Hematopoietic multipotent progenitor cell treated with erythropoietin and hydrocortisone succinate and interleukin-3 and kit ligand, for 17 days (in vitro differentiated cells): Measurements from ENCODE around the gene RSRC2.
A peak's percentile ranks its signal among the peaks of the same experiment; 100 is the strongest.
"Not testable (repeated sequence)": the region's sequence is repeated elsewhere in the genome, so short reads cannot be mapped to it uniquely, and the experiment has no call there.

Experiments used
- DNase-seq: peaks from one replicate; pipeline ENCODE4 v3.0.0-alpha.2; 2015; ENCODE audit warnings: low spot score

Gene RSRC2

DNA sequence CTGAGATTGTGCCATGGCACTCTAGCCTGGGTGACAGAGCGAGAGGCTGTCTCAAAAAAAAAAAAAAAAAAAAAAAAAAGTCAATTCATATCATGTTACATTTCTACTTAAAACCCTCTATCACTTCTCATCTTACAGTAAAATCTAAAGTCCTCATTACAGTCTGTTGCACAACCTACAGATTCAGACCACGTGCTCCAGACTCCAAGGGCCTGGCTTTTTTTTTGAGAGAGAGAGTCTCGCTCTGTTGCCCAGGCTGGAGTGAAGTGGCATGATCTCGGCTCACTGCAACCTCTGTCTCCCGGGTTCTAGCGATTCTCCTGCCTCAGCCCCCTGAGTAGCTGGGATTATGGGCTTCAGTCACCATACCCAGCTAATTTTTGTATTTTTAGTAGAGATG is 40.4 kb downstream of the RSRC2 start:
- not testable (repeated sequence) for DNase-seq

- not testable (repeated sequence) for DNase-seq
These were observed 42.4 kb downstream of the RSRC2 start for GRCh38 chr12:122484385-122484784.

DNA sequence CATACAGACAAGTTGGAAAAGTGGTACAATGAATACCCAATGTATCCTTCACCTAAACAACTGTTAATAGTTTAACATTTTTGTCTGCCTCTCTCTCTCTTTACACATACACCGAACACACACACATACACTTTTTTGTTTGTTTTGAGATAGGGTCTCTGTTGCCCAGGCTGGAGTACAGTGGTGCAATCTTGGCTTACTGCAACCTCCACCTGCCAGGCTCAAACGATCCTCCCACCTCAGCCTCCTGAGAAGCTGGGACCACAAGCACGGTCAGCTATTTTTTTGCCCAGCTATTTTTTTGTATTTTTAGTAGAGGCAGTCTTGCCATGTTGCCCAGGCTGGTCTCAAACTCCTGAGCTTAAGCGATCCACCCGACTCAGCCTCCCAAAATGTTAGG is 42.8 kb downstream of the RSRC2 start:
- no peak for DNase-seq

GRCh38 chr12:122481861-122482260 is 44.9 kb downstream of the RSRC2 start:
- no peak for DNase-seq

GRCh38 chr12:122480753-122481152 is 46.0 kb downstream of the RSRC2 start:
- DNase-seq: no peak

- DNase-seq: no peak
These were observed 52.4 kb downstream of the RSRC2 start for GRCh38 chr12:122474324-122474716.

DNA sequence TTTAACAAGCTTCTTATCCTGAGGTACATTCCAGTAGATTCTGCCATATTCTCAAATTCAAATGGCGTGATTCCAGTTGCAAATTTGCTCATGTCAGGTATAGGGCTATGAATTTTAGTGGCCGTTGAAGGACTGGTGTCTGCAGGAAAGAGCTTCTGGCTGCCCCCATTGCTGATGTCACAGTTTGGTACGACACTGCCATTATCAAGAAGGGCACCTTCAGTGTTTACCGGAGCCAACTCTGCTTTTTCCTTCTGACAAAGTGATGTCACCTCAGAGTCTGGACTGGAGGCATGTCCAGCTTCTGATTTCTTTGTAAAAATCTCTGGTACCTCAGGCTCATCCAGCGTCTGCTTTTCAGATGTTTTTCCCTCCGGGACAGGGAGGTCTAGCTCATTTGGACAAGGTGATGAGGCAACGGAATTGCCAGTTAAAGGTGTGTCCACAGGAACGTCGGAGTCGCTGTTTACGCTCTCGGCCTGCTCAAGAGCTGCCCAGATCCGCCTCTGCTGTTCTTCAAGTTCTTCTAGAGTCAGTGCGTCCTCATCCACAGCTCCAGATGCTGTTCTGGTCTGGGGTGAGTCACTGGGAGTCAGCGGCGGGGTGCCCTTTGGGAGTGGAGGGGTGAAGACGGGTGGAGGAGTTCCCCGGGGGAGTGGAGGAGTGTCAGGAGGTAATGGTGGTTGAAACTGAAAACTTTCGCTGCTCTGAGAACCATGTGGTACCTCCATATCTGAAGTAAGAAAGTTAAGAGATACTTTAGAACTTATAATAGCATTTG is 53.0 kb downstream of the RSRC2 start:
- DNase-seq: no peak

DNA sequence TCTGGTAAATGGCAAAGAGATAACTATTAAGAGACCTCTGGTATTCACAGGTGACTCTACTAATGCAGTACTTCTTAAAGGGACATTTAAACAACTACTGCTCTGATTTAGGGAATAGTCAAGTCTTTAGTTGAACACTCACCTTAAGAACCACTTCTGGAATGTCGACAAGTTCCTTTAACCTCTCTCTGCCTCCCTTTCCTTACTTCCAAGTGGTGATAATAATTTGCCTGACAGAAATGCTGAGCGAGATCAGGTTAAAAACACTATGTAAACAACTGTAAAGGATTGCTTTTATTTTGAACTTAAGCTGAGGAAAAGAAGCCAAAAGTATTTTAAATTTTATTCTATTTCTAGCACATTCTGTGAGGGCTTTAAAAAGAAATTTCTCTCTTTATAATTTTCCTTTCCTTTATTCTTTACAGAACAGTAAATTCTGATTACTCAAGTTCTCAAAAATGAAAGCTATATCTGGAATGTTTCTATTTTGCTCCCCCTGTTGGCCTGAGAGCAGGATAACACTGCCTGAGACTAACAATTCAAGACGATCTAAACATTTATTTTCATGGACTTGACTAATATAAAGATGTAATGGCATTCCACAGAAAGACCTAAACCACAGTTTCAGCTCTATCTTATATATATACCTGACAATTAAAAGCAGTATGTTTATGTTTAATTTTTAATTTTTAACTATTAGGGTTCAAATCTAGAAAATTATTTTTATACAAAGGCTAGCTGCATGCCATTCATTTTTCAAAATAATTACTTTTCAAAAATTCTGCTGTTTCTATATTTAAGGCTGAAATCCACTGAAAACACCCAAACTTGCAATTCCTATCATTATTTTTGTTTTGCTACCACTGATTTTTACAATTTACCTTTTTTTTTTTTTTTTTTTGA is 55.2 kb downstream of the RSRC2 start:
- peak; percentile 84 for DNase-seq

DNA sequence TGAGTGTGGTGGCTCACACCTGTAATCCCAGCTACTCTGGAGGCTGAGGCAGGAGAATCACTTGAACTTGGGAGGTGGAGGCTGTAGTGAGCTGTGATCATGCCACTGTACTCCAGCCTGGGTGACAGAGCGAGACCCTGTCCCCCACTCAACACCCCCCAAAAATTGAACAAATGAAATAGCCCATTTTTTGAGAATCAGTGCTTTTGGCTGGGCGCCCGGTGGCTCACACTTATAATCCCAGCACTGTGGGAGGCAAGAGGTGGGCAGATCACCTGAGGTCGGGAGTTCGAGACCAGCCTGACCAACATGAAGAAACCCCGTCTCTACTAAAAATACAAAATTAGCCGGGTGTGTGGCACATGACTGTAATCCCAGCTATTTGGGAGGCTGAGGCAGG is 56.2 kb downstream of the RSRC2 start:
- not testable (repeated sequence) for DNase-seq

DNA sequence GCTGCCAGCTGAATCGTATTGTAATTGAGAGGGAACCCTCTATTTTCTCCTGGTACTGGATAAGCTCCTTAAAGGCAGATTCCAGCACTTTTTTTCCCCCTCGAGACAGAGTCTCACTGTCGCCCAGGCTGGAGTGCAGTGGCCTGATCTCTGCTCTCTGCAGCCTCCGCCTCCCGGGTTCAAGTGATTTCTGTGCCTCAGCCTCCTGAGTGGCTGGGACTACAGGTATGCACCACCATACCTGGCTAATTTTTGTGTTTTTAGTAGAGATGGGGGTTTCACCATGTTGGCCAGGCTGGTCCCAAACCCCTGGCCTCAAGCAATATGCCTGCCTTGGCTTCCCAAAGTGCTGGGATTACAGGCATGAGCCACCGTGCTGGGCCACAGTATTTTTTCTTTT is 56.9 kb downstream of the RSRC2 start:
- DNase-seq: not testable (repeated sequence)

DNA sequence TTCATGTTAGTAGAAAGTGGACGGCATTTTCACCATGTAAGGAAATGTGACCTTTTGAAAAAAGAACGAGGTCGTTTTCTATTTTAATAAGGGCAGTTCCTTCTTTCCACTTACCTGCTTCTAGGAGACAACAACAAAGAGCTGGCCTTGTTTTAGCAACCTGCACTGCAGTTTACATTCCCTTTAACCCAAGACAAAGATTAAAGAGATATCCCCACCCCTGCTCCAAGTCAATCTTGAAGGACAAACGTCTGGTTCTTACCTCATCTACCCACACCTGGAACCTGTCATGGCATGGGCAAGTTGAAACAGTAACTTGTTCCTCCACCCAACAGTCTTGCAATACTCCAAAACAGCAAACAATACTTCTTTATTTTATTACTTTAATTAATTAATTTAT is 58.8 kb downstream of the RSRC2 start:
- no peak for DNase-seq

DNA sequence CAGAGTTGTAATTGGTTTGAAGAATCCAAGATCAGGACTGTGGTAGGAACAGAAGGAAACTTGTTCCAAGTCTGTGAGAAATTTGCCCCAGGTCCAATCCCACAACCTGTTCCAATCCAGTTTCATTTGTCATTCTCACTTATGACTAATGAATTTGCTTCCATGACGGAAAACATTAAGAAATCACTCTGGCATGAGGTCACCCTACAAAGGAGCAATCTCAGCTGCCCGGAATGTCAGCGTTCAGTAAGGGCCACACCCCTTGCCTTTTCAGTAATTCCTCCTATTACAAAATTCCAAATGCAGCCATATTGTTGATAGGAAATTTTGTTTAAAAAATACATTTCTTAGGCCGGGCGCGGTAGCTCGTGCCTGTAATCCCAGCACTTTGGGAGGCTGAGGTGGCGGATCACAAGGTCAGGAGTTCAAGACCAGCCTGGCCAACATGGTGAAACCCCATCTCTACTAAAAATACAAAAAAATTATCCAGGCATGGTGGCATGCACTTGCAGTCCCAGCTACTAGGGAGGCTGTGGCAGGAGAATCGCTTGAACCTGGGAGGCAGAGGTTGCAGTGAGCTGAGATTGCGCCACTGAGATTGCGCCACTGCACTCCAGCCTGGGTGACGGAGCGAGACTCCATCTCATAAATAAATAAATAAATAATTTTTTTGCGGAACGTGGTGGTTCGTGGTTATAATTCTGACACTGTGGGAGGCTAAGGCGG is 62.3 kb downstream of the RSRC2 start:
- DNase-seq: not testable (repeated sequence)

- no peak for DNase-seq
These were observed 66.1 kb downstream of the RSRC2 start for GRCh38 chr12:122460641-122461040.

- no peak for DNase-seq
These were observed 66.7 kb downstream of the RSRC2 start for GRCh38 chr12:122460061-122460460.

GRCh38 chr12:122459211-122459610 is 67.5 kb downstream of the RSRC2 start:
- DNase-seq: no peak

- no peak for DNase-seq
These were observed 68.4 kb downstream of the RSRC2 start for GRCh38 chr12:122458105-122459035.

GRCh38 chr12:122457627-122458026 is 69.1 kb downstream of the RSRC2 start:
- DNase-seq: no peak

- DNase-seq: no peak
These were observed 72.0 kb downstream of the RSRC2 start for GRCh38 chr12:122454739-122455138.

GRCh38 chr12:122454250-122454721 is 72.5 kb downstream of the RSRC2 start:
- no peak for DNase-seq
